Prostate gland (tissue), 2 donors: ENCODE data around the gene KLF6.

Experiments used
- POLR2A ChIP-seq: fragments of 450-650 bp; IDR thresholded peaks from one replicate; pipeline ENCODE4 v1.6.1; 2016; ENCODE audit warnings: antibody characterized with exemption, mild to moderate bottlenecking
- POLR2AphosphoS5 ChIP-seq: sonication (generic); formaldehyde crosslinking; IDR thresholded peaks from one replicate; pipeline ENCODE4 v1.6.1; 2017; ENCODE audit warnings: antibody characterized with exemption
- TF ChIP-seq, protein P1 (sequence below), 4 experiments: fragments of 200-600 bp in 2 of 4; fragments of 450-650 bp in 2 of 4; sonication (generic) in 2 of 4; IDR thresholded peaks; 1 replicate in 3 of 4; 2 replicates in 1 of 4; pipeline ENCODE4 v1.5.1; 2016 to 2019; ENCODE audit warnings: antibody characterized with exemption in 4 of 4, mild to moderate bottlenecking in 2 of 4, moderate library complexity in 2 of 4

GRCh38 chr10:3773460-3774017 lies 11.5 kb downstream of the KLF6 start:
- TF ChIP-seq POLR2A (no peak), POLR2AphosphoS5 (no peak)
- TF ChIP-seq, protein P1, sequence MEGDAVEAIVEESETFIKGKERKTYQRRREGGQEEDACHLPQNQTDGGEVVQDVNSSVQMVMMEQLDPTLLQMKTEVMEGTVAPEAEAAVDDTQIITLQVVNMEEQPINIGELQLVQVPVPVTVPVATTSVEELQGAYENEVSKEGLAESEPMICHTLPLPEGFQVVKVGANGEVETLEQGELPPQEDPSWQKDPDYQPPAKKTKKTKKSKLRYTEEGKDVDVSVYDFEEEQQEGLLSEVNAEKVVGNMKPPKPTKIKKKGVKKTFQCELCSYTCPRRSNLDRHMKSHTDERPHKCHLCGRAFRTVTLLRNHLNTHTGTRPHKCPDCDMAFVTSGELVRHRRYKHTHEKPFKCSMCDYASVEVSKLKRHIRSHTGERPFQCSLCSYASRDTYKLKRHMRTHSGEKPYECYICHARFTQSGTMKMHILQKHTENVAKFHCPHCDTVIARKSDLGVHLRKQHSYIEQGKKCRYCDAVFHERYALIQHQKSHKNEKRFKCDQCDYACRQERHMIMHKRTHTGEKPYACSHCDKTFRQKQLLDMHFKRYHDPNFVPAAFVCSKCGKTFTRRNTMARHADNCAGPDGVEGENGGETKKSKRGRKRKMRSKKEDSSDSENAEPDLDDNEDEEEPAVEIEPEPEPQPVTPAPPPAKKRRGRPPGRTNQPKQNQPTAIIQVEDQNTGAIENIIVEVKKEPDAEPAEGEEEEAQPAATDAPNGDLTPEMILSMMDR (IDR thresholded peaks at IDR 0.05) = no peak
